B cell (primary cell): ENCODE measurements around the gene EGFL7. TPM values are rescaled to one million over a fixed set of nuclear protein-coding genes. Genes with fewer than 3 reads are reported as not detected.
A peak's percentile ranks its signal among the peaks of the same experiment; 100 is the strongest.

Experiments
- ATAC-seq: fragments of 200-7000 bp; cut with Tn5 transposase; one replicate; pipeline ENCODE4 v1.10.0; 2021; ENCODE audit warnings: low read depth, mild to moderate bottlenecking, moderate number of reproducible peaks, moderate library complexity
- CTCF ChIA-PET: fragments of 350-600 bp; sonication (Branson Sonifier 250); formaldehyde crosslinking; loops from one replicate; lab custom pipeline; 2021; ENCODE audit warnings: antibody characterized with exemption, inconsistent platforms; lab: Charles Lee
- POLR2A ChIA-PET: fragments of 350-600 bp; sonication (Branson Sonifier 250); formaldehyde crosslinking; loops from one replicate; lab custom pipeline; 2021; ENCODE audit warnings: antibody characterized with exemption; lab: Charles Lee
- DNase-seq: peaks from one replicate; pipeline ENCODE4 v3.0.0; 2013
- H2AFZ ChIP-seq: 2 replicates; pipeline ENCODE4 v1.6.1; 2012; ENCODE audit warnings: mild to moderate bottlenecking, low read depth, low read length; ENCODE audit not compliant: insufficient read depth, poor library complexity, severe bottlenecking
- H3K27ac ChIP-seq, 2 donors: 1 replicate in 1 of 2; 2 replicates in 1 of 2; pipeline ENCODE4 v1.5.1; 2012 to 2013; ENCODE audit warnings: low read length in 2 of 2, mild to moderate bottlenecking in 2 of 2, moderate library complexity in 1 of 2
- H3K27me3 ChIP-seq, 4 experiments: fragments of 200-600 bp in 1 of 4; sonication (generic) in 1 of 4; replicated peaks in 1 of 4; 1 replicate in 2 of 4; 2 replicates in 2 of 4; pipeline versions ENCODE4 v1.6.1 to v1.7.0; 2013 to 2016; ENCODE audit warnings: low read length in 3 of 4, mild to moderate bottlenecking in 2 of 4, mixed read lengths in 1 of 4, moderate library complexity in 1 of 4; ENCODE audit not compliant: insufficient read depth in 4 of 4, control insufficient read depth in 3 of 4; ENCODE audit errors: control extremely low read depth in 1 of 4
- H3K36me3 ChIP-seq, 2 experiments: replicated peaks in 1 of 2; 1 replicate in 1 of 2; 2 replicates in 1 of 2; pipeline versions ENCODE4 v1.6.1 to v1.7.1; 2013; ENCODE audit warnings: low read length in 1 of 2; ENCODE audit not compliant: insufficient read depth in 2 of 2, control insufficient read depth in 1 of 2; ENCODE audit errors: control extremely low read depth in 1 of 2, extremely low read depth in 1 of 2
- H3K4me1 ChIP-seq, 2 donors: fragments of 200-600 bp in 1 of 2; sonication (generic) in 1 of 2; 1 replicate in 1 of 2; 2 replicates in 1 of 2; pipeline versions ENCODE4 v1.5.1 to v1.6.1; 2013 to 2017; ENCODE audit warnings: low read length in 2 of 2; ENCODE audit not compliant: control insufficient read depth in 2 of 2, insufficient read depth in 2 of 2
- H3K4me2 ChIP-seq: replicated peaks from 2 replicates; pipeline ENCODE3; 2012; ENCODE audit warnings: mild to moderate bottlenecking, low read depth, low read length; ENCODE audit not compliant: poor library complexity, severe bottlenecking
- H3K4me3 ChIP-seq, 5 experiments: fragments of 200-600 bp in 1 of 5; sonication (generic) in 1 of 5; 1 replicate in 3 of 5; 2 replicates in 2 of 5; pipeline versions ENCODE4 v1.5.1 to v1.7.0; 2011 to 2016; ENCODE audit warnings: low read length in 4 of 5, mild to moderate bottlenecking in 4 of 5, low read depth in 2 of 5, control low read depth in 1 of 5, moderate library complexity in 1 of 5; ENCODE audit not compliant: insufficient read depth in 1 of 5; ENCODE audit errors: control extremely low read depth in 1 of 5, extremely low read depth in 1 of 5
- H3K79me2 ChIP-seq: fragments of 200-600 bp; sonication (generic); one replicate; pipeline ENCODE4 v1.6.0; 2016; ENCODE audit warnings: low read length; ENCODE audit not compliant: control insufficient read depth, insufficient read depth
- H3K9ac ChIP-seq: fragments of 200-600 bp; sonication (generic); 2 replicates; pipeline ENCODE4 v1.6.1; 2017; ENCODE audit warnings: mild to moderate bottlenecking, low read length, moderate library complexity
- H3K9me3 ChIP-seq, 3 donors: one replicate each; pipeline versions ENCODE4 v1.6.1 to v1.7.1; 2013; ENCODE audit warnings: low read length in 2 of 3; ENCODE audit not compliant: control insufficient read depth in 2 of 3, insufficient read depth in 1 of 3; ENCODE audit errors: control extremely low read depth in 1 of 3
- H4K20me1 ChIP-seq: 2 replicates; pipeline ENCODE4 v1.6.0; 2012; ENCODE audit warnings: mild to moderate bottlenecking, low read length; ENCODE audit not compliant: insufficient read depth, control insufficient read depth, poor library complexity, severe bottlenecking
- H3K27ac Mint-ChIP-seq: one replicate; pipeline ENCODE4 v1.8.0; 2021; ENCODE audit warnings: mixed read lengths
- H3K27me3 Mint-ChIP-seq: one replicate; pipeline ENCODE4 v1.8.0; 2021; ENCODE audit warnings: mixed read lengths
- H3K4me1 Mint-ChIP-seq: one replicate; pipeline ENCODE4 v1.8.0; 2021; ENCODE audit warnings: mixed read lengths
- H3K4me3 Mint-ChIP-seq: one replicate; pipeline ENCODE4 v1.8.0; 2021; ENCODE audit warnings: mixed read lengths
- H3K9me3 Mint-ChIP-seq: one replicate; pipeline ENCODE4 v1.8.0; 2022; ENCODE audit warnings: mixed read lengths; ENCODE audit not compliant: insufficient read depth
- CTCF ChIP-seq: fragments of 200-600 bp; IDR thresholded peaks from one replicate; pipeline ENCODE4 v1.8.0; 2022; ENCODE audit warnings: antibody characterized with exemption, mild to moderate bottlenecking
- EZH2 ChIP-seq: IDR thresholded peaks from 2 replicates; pipeline ENCODE4 v1.6.1; 2012; ENCODE audit warnings: borderline replicate concordance, low read depth, mild to moderate bottlenecking, moderate library complexity, low read length; ENCODE audit not compliant: insufficient read depth, poor library complexity, severe bottlenecking
- WGBS: methylation state at CpG from one replicate; pipeline ENCODE4 v1.1.5; 2013; ENCODE audit warnings: missing lambda C conversion rate; ENCODE audit not compliant: insufficient coverage; 5-methylcytosine and 5-hydroxymethylcytosine counted together
- intact Hi-C: fragments of 100-400 bp; cut with micrococcal nuclease; formaldehyde crosslinking; loops from one replicate; pipeline ENCODE4 v1.10.0; 2022
- polyA plus RNA-seq: library from polyadenylated mRNA; depleted of rRNA; stranded (reverse); fragments of >200 nt; gene quantifications from 2 replicates; pipeline ENCODE4 v1.2.3, GENCODE V29; 2012
- total RNA-seq, 2 donors: library from RNA; stranded (reverse); fragments of 120-200 nt in 1 of 2; gene quantifications; 1 replicate in 1 of 2; 2 replicates in 1 of 2; pipeline versions ENCODE4 v1.2.3 to v1.2.4, GENCODE V29; 2013 to 2022

The EGFL7 gene
- total and polyA plus RNA-seq, 2 donors (not counting 1 experiment from before 2014, with no cell fraction given) = 0.34 TPM; not detected in 1

- Histone ChIP-seq H3K79me2 (peaks cover 20% of the 10 kb centered on the region), H3K9me3 (peaks cover 0 to 9% (median 0%) of the 10 kb centered on the region in 3 donors), H3K4me1 (peaks cover 14 to 22% of the 10 kb centered on the region in 2 donors), H3K27me3 (no peaks in the 10 kb centered on the region), H2AFZ (no peak overlapping the region), H4K20me1 (peaks cover 31% of the 10 kb centered on the region), H3K4me2 (peak overlapping the region; percentile 97), H3K4me3 (peak overlapping the region in 1 of 5 experiments; percentile 42), H3K36me3 (no peaks in the 10 kb centered on the region), H3K27ac (no peak overlapping the region), H3K9ac (no peak overlapping the region)
- TF ChIP-seq EZH2 = no peak
- no peak for TF ChIP-seq CTCF
- Mint-ChIP-seq H3K4me3 (peak overlapping the region; percentile 74), H3K27me3 (peaks cover 6% of the 10 kb centered on the region), H3K4me1 (peaks cover 14% of the 10 kb centered on the region), H3K27ac (peak overlapping the region; percentile 77), H3K9me3 (no peaks in the 10 kb centered on the region)
- DNase-seq (no peak), ATAC-seq (no peak)
- ChIA-PET CTCF (interaction anchor here (1.1 to 2.1 kb wide), 2 partner anchors 39 to 40 kb away, joined by 4 to 6 read pairs; no protein-coding TSS in a partner anchor), POLR2A (interaction anchor here (0.6 to 1.0 kb wide), 2 partner anchors 12 to 72 kb away, joined by 3 to 5 read pairs; no protein-coding TSS in a partner anchor)
- WGBS = 64% methylated on average over 15 of the region's 21 CpGs
- intact Hi-C loops = no loop called here
Observed at GRCh38 chr9:136688274-136689107, 25.8 kb downstream of the EGFL7 start.

- CTCF ChIA-PET = interaction anchor here (1.1 to 2.1 kb wide), 2 partner anchors 38 to 40 kb away, joined by 4 to 6 read pairs; no protein-coding TSS in a partner anchor
Observed at GRCh38 chr9:136689108-136689460, 26.4 kb downstream of the EGFL7 start.

More at GRCh38 chr9:136689108-136689460, 26.4 kb downstream of the EGFL7 start:
- H3K9me3 Mint-ChIP-seq = no peaks in the 10 kb centered on the region
- no peak overlapping the region for H3K27ac ChIP-seq
- H3K79me2 ChIP-seq = peaks cover 20% of the 10 kb centered on the region
- DNase-seq (no peak), ATAC-seq (no peak)
- TF ChIP-seq CTCF (no peak), EZH2 (no peak)
- POLR2A ChIA-PET = interaction anchor here (0.6 kb wide), 1 partner anchor 72 kb away, joined by 3 read pairs; no protein-coding TSS in a partner anchor
- no peak overlapping the region for H3K9ac ChIP-seq
- H3K4me3 Mint-ChIP-seq = peak overlapping the region; percentile 66
- 96% methylated on average over 6 of the region's 7 CpGs for WGBS
- no peak overlapping the region for H3K4me2 ChIP-seq
- peaks cover 6% of the 10 kb centered on the region for H3K27me3 Mint-ChIP-seq
- H3K4me1 ChIP-seq = peaks cover 14 to 22% of the 10 kb centered on the region in 2 donors
- H3K4me1 Mint-ChIP-seq = peaks cover 14% of the 10 kb centered on the region
- H3K36me3 ChIP-seq = no peaks in the 10 kb centered on the region
- H2AFZ ChIP-seq = no peak overlapping the region
- no peaks in the 10 kb centered on the region for H3K27me3 ChIP-seq
- peak overlapping the region; percentile 77 for H3K27ac Mint-ChIP-seq
- H3K9me3 ChIP-seq = peaks cover 0 to 9% (median 0%) of the 10 kb centered on the region in 3 donors
- intact Hi-C loops = no loop called here
- peaks cover 25% of the 10 kb centered on the region for H4K20me1 ChIP-seq
- H3K4me3 ChIP-seq = no peak overlapping the region
